Measurements from ENCODE around the gene CHST14. TPM values are rescaled to one million over a fixed set of nuclear protein-coding genes. Genes with fewer than 3 reads are reported as not detected.

The CHST14 gene
- total RNA-seq, 2 experiments from 2014 or later: 12.1 to 12.6 TPM

GRCh38 chr15:40436116-40436891 is 34.5 kb upstream of the CHST14 start:
- Mint-ChIP-seq H3K9me3 (ENCODE audit: insufficient read depth) (no peaks in the 10 kb centered on the region), H3K36me3 (ENCODE audit: low read depth) (no peaks in the 10 kb centered on the region), H3K27me3 (ENCODE audit: low read depth) (peaks cover 54% of the 10 kb centered on the region), H3K4me3 (peak overlapping the region; percentile 25), H3K4me1 (ENCODE audit: low read depth) (peaks cover 26% of the 10 kb centered on the region), H3K27ac (no peak overlapping the region)
- ChIA-PET POLR2A (interaction anchor here (0.8 kb wide), 1 partner anchor 13 kb away, joined by 3 read pairs; no protein-coding TSS in a partner anchor), CTCF (interaction anchor here (1.1 kb wide), 1 partner anchor 15 kb away, joined by 3 read pairs; no protein-coding TSS in a partner anchor)
- no peak for DNase-seq
- no peak for ATAC-seq

- CTCF ChIA-PET: no interaction called here
- POLR2A ChIA-PET: interaction anchor here (0.8 kb wide), 1 partner anchor 14 kb away, joined by 3 read pairs; no protein-coding TSS in a partner anchor
- Mint-ChIP-seq H3K9me3 (ENCODE audit: insufficient read depth) (no peaks in the 10 kb centered on the region), H3K4me1 (ENCODE audit: low read depth) (peaks cover 26% of the 10 kb centered on the region), H3K27me3 (ENCODE audit: low read depth) (peaks cover 54% of the 10 kb centered on the region), H3K36me3 (ENCODE audit: low read depth) (no peaks in the 10 kb centered on the region), H3K4me3 (peak overlapping the region; percentile 25), H3K27ac (no peak overlapping the region)
- DNase-seq (no peak), ATAC-seq (no peak)
Measured at GRCh38 chr15:40436892-40437751, 33.7 kb upstream of the CHST14 start.

- ChIA-PET POLR2A (no interaction called here), CTCF (interaction anchor here (1.2 to 1.9 kb wide), 2 partner anchors 94 to 116 kb away, joined by 4 to 5 read pairs; no protein-coding TSS in a partner anchor)
- peaks cover 57% of the 10 kb centered on the region for H3K27me3 Mint-ChIP-seq (ENCODE audit: low read depth)
- H3K36me3 Mint-ChIP-seq (ENCODE audit: low read depth): peaks cover 7% of the 10 kb centered on the region
- peaks cover 31% of the 10 kb centered on the region for H3K4me1 Mint-ChIP-seq (ENCODE audit: low read depth)
- ATAC-seq: no peak
- H3K4me3 Mint-ChIP-seq: no peak overlapping the region
- H3K9me3 Mint-ChIP-seq (ENCODE audit: insufficient read depth): no peaks in the 10 kb centered on the region
- no peak for DNase-seq
- no peak overlapping the region for H3K27ac Mint-ChIP-seq
Measured at GRCh38 chr15:40437752-40438687, 32.8 kb upstream of the CHST14 start.

- no peak overlapping the region for H3K27ac Mint-ChIP-seq
- peaks cover 57% of the 10 kb centered on the region for H3K27me3 Mint-ChIP-seq (ENCODE audit: low read depth)
- no peak for ATAC-seq
- no peaks in the 10 kb centered on the region for H3K9me3 Mint-ChIP-seq (ENCODE audit: insufficient read depth)
- no peak overlapping the region for H3K4me3 Mint-ChIP-seq
- DNase-seq: no peak
- ChIA-PET CTCF (interaction anchor here (0.7 to 2.3 kb wide), 7 partner anchors 8 to 116 kb away, joined by 3 to 11 read pairs (median 4); no protein-coding TSS in a partner anchor), POLR2A (no interaction called here)
- peaks cover 38% of the 10 kb centered on the region for H3K4me1 Mint-ChIP-seq (ENCODE audit: low read depth)
- H3K36me3 Mint-ChIP-seq (ENCODE audit: low read depth): peaks cover 7% of the 10 kb centered on the region
Measured at GRCh38 chr15:40438712-40439111, 32.1 kb upstream of the CHST14 start.

GRCh38 chr15:40439461-40439959 is 31.3 kb upstream of the CHST14 start:
- ATAC-seq: no peak
- no peak for DNase-seq
- ChIA-PET CTCF (interaction anchor here (0.7 to 3.1 kb wide), 13 partner anchors 9 to 129 kb away, joined by 3 to 16 read pairs (median 4); partner anchors contain the start of gene RPUSD2), POLR2A (interaction anchor here (1.1 kb wide), 1 partner anchor 132 kb away, joined by 4 read pairs; the partner anchor contains the start of gene PLCB2)
- Mint-ChIP-seq H3K4me3 (peak overlapping the region; percentile 93), H3K9me3 (ENCODE audit: insufficient read depth) (no peaks in the 10 kb centered on the region), H3K27me3 (ENCODE audit: low read depth) (peaks cover 54% of the 10 kb centered on the region), H3K4me1 (ENCODE audit: low read depth) (peaks cover 43% of the 10 kb centered on the region), H3K27ac (peak overlapping the region; percentile 83), H3K36me3 (ENCODE audit: low read depth) (peaks cover 7% of the 10 kb centered on the region)

GRCh38 chr15:40439960-40440742 is 30.6 kb upstream of the CHST14 start:
- Mint-ChIP-seq H3K9me3 (ENCODE audit: insufficient read depth) (no peaks in the 10 kb centered on the region), H3K27me3 (ENCODE audit: low read depth) (peaks cover 49% of the 10 kb centered on the region), H3K36me3 (ENCODE audit: low read depth) (peaks cover 7% of the 10 kb centered on the region), H3K27ac (peak overlapping the region; percentile 83), H3K4me3 (peak overlapping the region; percentile 93), H3K4me1 (ENCODE audit: low read depth) (peaks cover 44% of the 10 kb centered on the region)
- ChIA-PET CTCF (interaction anchor here (1.0 to 3.1 kb wide), 20 partner anchors 9 to 167 kb away, joined by 3 to 16 read pairs (median 4); partner anchors contain the start of genes IVD and RPUSD2), POLR2A (interaction anchor here (1.1 to 3.3 kb wide), 2 partner anchors 12 to 132 kb away, joined by 4 to 24 read pairs; partner anchors contain the start of gene PLCB2)
- no peak for ATAC-seq
- DNase-seq: peak; percentile 35

GRCh38 chr15:40440743-40441564 is 29.8 kb upstream of the CHST14 start, which contains the start of gene BAHD1:
Gene BAHD1 (plus strand): TSS chr15:40440953. CDS start chr15:40458465, 17,512 bp downstream.
- peak; percentile 92 for ATAC-seq
- POLR2A ChIA-PET: interaction anchor here (0.6 to 3.3 kb wide), 5 partner anchors 11 to 432 kb away, joined by 3 to 24 read pairs (median 3); partner anchors contain the start of gene PLCB2
- Mint-ChIP-seq H3K36me3 (ENCODE audit: low read depth) (peaks cover 7% of the 10 kb centered on the region), H3K27ac (peak within 1 kb of the TSS; percentile 83), H3K4me3 (peak within 1 kb of the TSS; percentile 93), H3K4me1 (ENCODE audit: low read depth) (peaks cover 40% of the 10 kb centered on the region), H3K9me3 (ENCODE audit: insufficient read depth) (no peaks in the 10 kb centered on the region), H3K27me3 (ENCODE audit: low read depth) (peaks cover 42% of the 10 kb centered on the region)
- peak; percentile 97 for DNase-seq
- CTCF ChIA-PET: interaction anchor here (0.6 to 3.1 kb wide), 17 partner anchors 8 to 168 kb away, joined by 3 to 16 read pairs (median 3); partner anchors contain the start of gene IVD

- H3K9me3 Mint-ChIP-seq (ENCODE audit: insufficient read depth): no peaks in the 10 kb centered on the region
- peak overlapping the region; percentile 86 for H3K4me3 Mint-ChIP-seq
- ChIA-PET POLR2A (interaction anchor here (0.6 to 3.3 kb wide), 5 partner anchors 10 to 431 kb away, joined by 3 to 24 read pairs (median 3); no protein-coding TSS in a partner anchor), CTCF (interaction anchor here (0.7 to 3.1 kb wide), 14 partner anchors 7 to 163 kb away, joined by 3 to 19 read pairs (median 5); partner anchors contain the start of genes CCDC32 and IVD)
- H3K4me1 Mint-ChIP-seq (ENCODE audit: low read depth): peaks cover 33% of the 10 kb centered on the region
- DNase-seq: peak; percentile 43
- peak overlapping the region; percentile 75 for H3K27ac Mint-ChIP-seq
- H3K27me3 Mint-ChIP-seq (ENCODE audit: low read depth): peaks cover 35% of the 10 kb centered on the region
- H3K36me3 Mint-ChIP-seq (ENCODE audit: low read depth): peaks cover 7% of the 10 kb centered on the region
- ATAC-seq: peak; percentile 3
Measured at GRCh38 chr15:40441565-40442531, 28.9 kb upstream of the CHST14 start.

All from activated CD8-positive, alpha-beta T cell treated with anti-CD3 and anti-CD28 coated beads, Interleukin-2, amount 10 ng/mL, durations not matched to agents 7 days and 5 days (primary cell).